Gastroesophageal sphincter (tissue), 4 donors: Measurements from ENCODE around the gene GLRA2. TPM values are rescaled to one million over a fixed set of nuclear protein-coding genes. Genes with fewer than 3 reads are reported as not detected.
"Not testable (repeated sequence)": the region's sequence is repeated elsewhere in the genome, so short reads cannot be mapped to it uniquely, and the experiment has no call there.

Source experiments
- ATAC-seq: fragments of 150-250 bp; one replicate; pipeline ENCODE4 v1.9.1; 2016; ENCODE audit warnings: mild to moderate bottlenecking, moderate library complexity
- H3K27ac ChIP-seq, 4 donors: fragments of 200-600 bp; sonication (generic) in 3 of 4; 1 replicate in 3 of 4; 2 replicates in 1 of 4; pipeline ENCODE4 v1.5.1; 2016 to 2019
- H3K27me3 ChIP-seq: fragments of 200-600 bp; sonication (generic); one replicate; pipeline ENCODE4 v1.5.1; 2019
- H3K36me3 ChIP-seq, 2 donors: fragments of 200-600 bp; sonication (generic); one replicate each; pipeline ENCODE4 v1.5.1; 2019; ENCODE audit warnings: control low read depth in 1 of 2
- H3K4me1 ChIP-seq, 3 donors: fragments of 200-600 bp; sonication (generic); 1 replicate in 2 of 3; 2 replicates in 1 of 3; pipeline ENCODE4 v1.5.1; 2016 to 2019; ENCODE audit warnings: control low read depth in 2 of 3
- H3K4me3 ChIP-seq, 2 donors: fragments of 200-600 bp; sonication (generic); one replicate each; pipeline ENCODE4 v1.5.1; 2019; ENCODE audit warnings: mild to moderate bottlenecking in 1 of 2, moderate library complexity in 1 of 2
- H3K9me3 ChIP-seq, 3 donors: fragments of 200-600 bp; sonication (generic); one replicate each; pipeline ENCODE4 v1.5.1; 2017 to 2019; ENCODE audit warnings: control low read depth in 2 of 3
- EP300 ChIP-seq: sonication (generic); formaldehyde crosslinking; IDR thresholded peaks from one replicate; pipeline ENCODE4 v1.6.1; 2017; ENCODE audit warnings: antibody characterized with exemption, mild to moderate bottlenecking
- POLR2A ChIP-seq, 2 donors: fragments of 450-650 bp; IDR thresholded peaks; one replicate each; pipeline ENCODE4 v1.6.1; 2017; ENCODE audit warnings: antibody characterized with exemption in 2 of 2, mild to moderate bottlenecking in 2 of 2, moderate library complexity in 1 of 2
- POLR2AphosphoS5 ChIP-seq: sonication (generic); formaldehyde crosslinking; IDR thresholded peaks from one replicate; pipeline ENCODE4 v1.6.1; 2017; ENCODE audit warnings: antibody characterized with exemption
- WGBS, 2 donors: methylation state at CpG; one replicate each; pipeline ENCODE4 v1.1.5; 2018; ENCODE audit warnings: low coverage in 1 of 2; 5-methylcytosine and 5-hydroxymethylcytosine counted together
- total RNA-seq, 4 donors: library from RNA; depleted of rRNA; stranded (reverse); fragments of >200 nt; gene quantifications; one replicate each; pipeline ENCODE4 v1.1.0, GENCODE V29; 2016
- TF ChIP-seq, protein P1 (sequence below), 4 experiments: fragments of 200-600 bp in 2 of 4; fragments of 450-650 bp in 2 of 4; sonication (generic) in 1 of 4; IDR thresholded peaks; one replicate each; pipeline ENCODE4 v1.5.1; 2017 to 2019; ENCODE audit warnings: antibody characterized with exemption in 4 of 4, mild to moderate bottlenecking in 2 of 4, moderate library complexity in 2 of 4

Gene GLRA2
- total RNA-seq, 4 donors from 2014 or later: not detected

DNA sequence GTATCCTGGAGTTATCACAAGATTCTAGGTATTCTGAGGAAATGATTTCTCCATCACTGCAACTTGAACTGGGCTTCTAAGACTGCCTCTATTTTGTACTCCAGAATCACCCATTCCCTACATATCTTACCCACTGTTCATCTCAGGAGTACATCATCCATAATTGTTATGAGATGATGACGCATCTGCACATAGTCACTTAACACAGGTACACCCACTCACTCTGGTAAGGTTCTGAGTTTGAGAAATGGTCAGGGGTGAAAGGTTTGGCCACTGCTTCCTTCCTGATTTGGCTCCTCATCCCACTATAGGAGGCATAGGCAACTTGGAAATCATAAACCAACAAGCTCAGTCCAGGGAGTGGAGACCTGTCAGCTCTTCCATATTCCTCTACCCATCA, 143.9 kb downstream of the GLRA2 start:
- H3K27me3 ChIP-seq: no peaks in the 10 kb centered on the region
- no peak for TF ChIP-seq POLR2A (IDR thresholded peaks at IDR 0.05)
- TF ChIP-seq, protein P1, sequence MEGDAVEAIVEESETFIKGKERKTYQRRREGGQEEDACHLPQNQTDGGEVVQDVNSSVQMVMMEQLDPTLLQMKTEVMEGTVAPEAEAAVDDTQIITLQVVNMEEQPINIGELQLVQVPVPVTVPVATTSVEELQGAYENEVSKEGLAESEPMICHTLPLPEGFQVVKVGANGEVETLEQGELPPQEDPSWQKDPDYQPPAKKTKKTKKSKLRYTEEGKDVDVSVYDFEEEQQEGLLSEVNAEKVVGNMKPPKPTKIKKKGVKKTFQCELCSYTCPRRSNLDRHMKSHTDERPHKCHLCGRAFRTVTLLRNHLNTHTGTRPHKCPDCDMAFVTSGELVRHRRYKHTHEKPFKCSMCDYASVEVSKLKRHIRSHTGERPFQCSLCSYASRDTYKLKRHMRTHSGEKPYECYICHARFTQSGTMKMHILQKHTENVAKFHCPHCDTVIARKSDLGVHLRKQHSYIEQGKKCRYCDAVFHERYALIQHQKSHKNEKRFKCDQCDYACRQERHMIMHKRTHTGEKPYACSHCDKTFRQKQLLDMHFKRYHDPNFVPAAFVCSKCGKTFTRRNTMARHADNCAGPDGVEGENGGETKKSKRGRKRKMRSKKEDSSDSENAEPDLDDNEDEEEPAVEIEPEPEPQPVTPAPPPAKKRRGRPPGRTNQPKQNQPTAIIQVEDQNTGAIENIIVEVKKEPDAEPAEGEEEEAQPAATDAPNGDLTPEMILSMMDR (IDR thresholded peaks at IDR 0.05): no peak
- TF ChIP-seq POLR2AphosphoS5: no peak
- no peak for TF ChIP-seq EP300
- ATAC-seq: no peak
- H3K4me3 ChIP-seq: no peak overlapping the region
- H3K36me3 ChIP-seq: no peaks in the 10 kb centered on the region
- H3K9me3 ChIP-seq: no peaks in the 10 kb centered on the region
- H3K27ac ChIP-seq: no peak overlapping the region
- no peaks in the 10 kb centered on the region for H3K4me1 ChIP-seq
- 100% methylated on average over 1 of the region's 1 CpG; no CpG with 5 or more reads in 1 of the 2 donors for WGBS, 2 donors

DNA sequence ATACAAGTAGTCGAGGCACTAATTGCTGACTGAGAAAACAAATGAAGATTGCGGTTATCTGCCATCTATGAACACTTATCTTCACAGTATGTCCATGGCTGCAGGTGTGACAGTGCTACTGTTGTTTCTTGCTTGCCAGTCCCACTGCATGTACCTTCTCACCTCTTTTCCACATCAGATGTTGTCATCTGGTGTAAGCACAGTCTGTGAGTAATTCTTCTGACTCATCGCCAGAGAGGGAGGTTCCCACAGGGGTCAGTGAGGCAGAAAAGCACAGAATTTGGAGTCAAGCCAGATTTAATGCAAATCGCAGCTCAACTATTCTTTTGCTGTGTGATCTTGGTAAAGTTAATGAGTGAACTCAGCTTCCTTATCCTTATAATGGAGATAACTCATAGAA, 144.4 kb downstream of the GLRA2 start:
- H3K9me3 ChIP-seq: no peaks in the 10 kb centered on the region
- no peaks in the 10 kb centered on the region for H3K27me3 ChIP-seq
- H3K4me1 ChIP-seq: no peaks in the 10 kb centered on the region
- H3K4me3 ChIP-seq: no peak overlapping the region
- WGBS, 2 donors: 37 to 43% methylated on average over 4 of the region's 4 CpGs
- no peaks in the 10 kb centered on the region for H3K36me3 ChIP-seq
- ATAC-seq: no peak
- no peak for TF ChIP-seq EP300
- no peak for TF ChIP-seq POLR2AphosphoS5
- no peak for TF ChIP-seq POLR2A (IDR thresholded peaks at IDR 0.05)
- TF ChIP-seq, protein P1 (IDR thresholded peaks at IDR 0.05): no peak
- H3K27ac ChIP-seq: no peak overlapping the region

DNA sequence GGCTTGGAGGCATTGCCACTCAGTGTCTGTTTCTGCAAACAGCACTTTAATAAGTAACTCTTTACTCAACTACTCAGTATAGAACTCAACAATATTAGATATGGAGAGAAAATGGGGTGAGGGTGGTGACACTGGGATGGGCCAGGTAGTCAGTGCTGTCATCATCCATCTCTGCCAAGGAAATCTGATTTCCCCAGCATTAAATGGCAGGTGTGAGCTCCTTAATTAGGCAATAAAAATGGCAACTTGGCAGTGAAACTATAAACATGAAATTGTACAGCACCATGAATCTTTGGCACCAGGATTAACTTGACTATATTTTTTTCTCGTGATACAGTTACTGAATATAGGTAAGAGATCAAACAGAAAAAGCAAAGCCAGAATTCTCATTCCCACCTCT, 146.2 kb downstream of the GLRA2 start:
- Histone ChIP-seq H3K9me3 (no peaks in the 10 kb centered on the region), H3K4me3 (no peak overlapping the region), H3K36me3 (no peaks in the 10 kb centered on the region), H3K27me3 (no peaks in the 10 kb centered on the region), H3K4me1 (no peaks in the 10 kb centered on the region), H3K27ac (no peak overlapping the region)
- 44 to 89% methylated on average over 1 of the region's 1 CpG for WGBS, 2 donors
- no peak for ATAC-seq
- TF ChIP-seq POLR2AphosphoS5 (no peak), EP300 (no peak), POLR2A (IDR thresholded peaks at IDR 0.05) (no peak)
- TF ChIP-seq, protein P1 (IDR thresholded peaks at IDR 0.05): no peak

DNA sequence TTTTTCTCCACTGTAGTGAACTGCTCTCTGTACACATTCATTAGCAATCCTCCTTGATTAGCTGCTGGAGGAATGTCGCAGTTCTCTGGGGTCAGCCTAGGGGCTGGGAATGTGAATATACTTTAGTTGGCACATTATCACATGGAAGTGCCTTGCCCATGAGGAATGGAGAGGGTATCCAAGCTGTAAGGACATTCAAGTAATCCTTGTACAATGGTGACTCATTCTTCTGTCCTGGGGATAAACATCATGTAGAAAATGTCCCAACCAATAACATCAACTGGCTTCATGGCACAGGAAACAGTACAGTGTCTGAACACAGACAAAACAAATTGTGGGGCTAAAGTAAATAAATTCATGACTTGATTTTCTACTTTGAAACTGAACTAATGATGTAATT, 147.1 kb downstream of the GLRA2 start:
- ATAC-seq: no peak
- WGBS, 2 donors: 86 to 100% methylated on average over 1 of the region's 1 CpG
- TF ChIP-seq, protein P1 (IDR thresholded peaks at IDR 0.05): no peak
- TF ChIP-seq POLR2AphosphoS5: no peak
- no peak for TF ChIP-seq EP300
- TF ChIP-seq POLR2A (IDR thresholded peaks at IDR 0.05): no peak

DNA sequence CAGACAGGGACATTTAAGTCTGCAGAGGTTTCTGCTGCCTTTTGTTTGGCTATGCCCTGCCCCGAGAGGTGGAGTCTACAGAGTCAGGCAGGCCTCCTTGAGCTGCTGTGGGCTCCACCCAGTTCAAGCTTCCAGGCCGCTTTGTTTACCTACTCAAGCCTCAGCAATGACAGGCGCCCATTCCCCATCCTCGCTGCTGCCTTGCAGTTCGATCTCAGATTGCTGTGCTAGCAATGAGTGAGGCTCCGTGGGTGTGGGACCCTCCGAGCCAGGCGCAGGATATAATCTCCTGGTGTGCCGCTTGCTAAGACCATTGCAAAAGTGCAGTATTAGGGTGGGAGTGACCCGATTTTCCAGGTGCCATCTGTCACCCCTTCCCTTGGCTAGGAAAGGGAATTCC, 159.0 kb downstream of the GLRA2 start:
- H3K36me3 ChIP-seq, ATAC-seq, H3K4me1 ChIP-seq, H3K27me3 ChIP-seq, H3K9me3 ChIP-seq, H3K27ac ChIP-seq, H3K4me3 ChIP-seq: not testable (repeated sequence)
- WGBS, 2 donors: 100% methylated on average over 1 of the region's 10 CpGs; no CpG with 5 or more reads in 1 of the 2 donors

More for the DNA sequence above, 147.1 kb downstream of the GLRA2 start:
- no peak overlapping the region for H3K27ac ChIP-seq
- H3K27me3 ChIP-seq: no peaks in the 10 kb centered on the region
- H3K9me3 ChIP-seq: no peaks in the 10 kb centered on the region
- no peaks in the 10 kb centered on the region for H3K4me1 ChIP-seq
- no peaks in the 10 kb centered on the region for H3K36me3 ChIP-seq
- H3K4me3 ChIP-seq: no peak overlapping the region
